ENCODE results near the gene PLEKHA6.

Gene PLEKHA6

GRCh38 chr1:204190212-204191211 is 169.2 kb downstream of the PLEKHA6 start:
- DNase-seq (ENCODE audit: low read depth) = no peak

GRCh38 chr1:204188959-204189639 is 170.6 kb downstream of the PLEKHA6 start:
- no peak for DNase-seq (ENCODE audit: low read depth)

- DNase-seq (ENCODE audit: low read depth) = no peak
Measured at GRCh38 chr1:204186597-204186996, 173.1 kb downstream of the PLEKHA6 start.

- no peak for DNase-seq (ENCODE audit: low read depth)
Measured at GRCh38 chr1:204181116-204181515, 178.6 kb downstream of the PLEKHA6 start.

- DNase-seq (ENCODE audit: low read depth) = no peak
Measured at GRCh38 chr1:204180133-204180532, 179.6 kb downstream of the PLEKHA6 start.

GRCh38 chr1:204178487-204179281 is 181.0 kb downstream of the PLEKHA6 start:
- DNase-seq (ENCODE audit: low read depth) = no peak

GRCh38 chr1:204177133-204177532 is 182.6 kb downstream of the PLEKHA6 start:
- DNase-seq (ENCODE audit: low read depth) = no peak

- no peak for DNase-seq (ENCODE audit: low read depth)
Measured at GRCh38 chr1:204176049-204176448, 183.7 kb downstream of the PLEKHA6 start.

- DNase-seq (ENCODE audit: low read depth) = no peak
Measured at GRCh38 chr1:204174958-204175357, 184.8 kb downstream of the PLEKHA6 start.

GRCh38 chr1:204172404-204173029 is 187.2 kb downstream of the PLEKHA6 start:
- no peak for DNase-seq (ENCODE audit: low read depth)

- no peak for DNase-seq (ENCODE audit: low read depth)
Measured at GRCh38 chr1:204171751-204172178, 188.0 kb downstream of the PLEKHA6 start.

GRCh38 chr1:204170494-204171155 is 189.1 kb downstream of the PLEKHA6 start:
- no peak for DNase-seq (ENCODE audit: low read depth)

- no peak for DNase-seq (ENCODE audit: low read depth)
Measured at GRCh38 chr1:204169858-204170257, 189.9 kb downstream of the PLEKHA6 start.

All from T follicular helper cell (primary cell).